ENCODE data around the gene TTLL11.
"Not testable (repeated sequence)": the region's sequence is repeated elsewhere in the genome, so short reads cannot be mapped to it uniquely, and the experiment has no call there.

TTLL11 gene

GRCh38 chr9:122076773-122077172 lies 16.3 kb downstream of the TTLL11 start:
- DNase-seq, result no peak

GRCh38 chr9:122076117-122076516 lies 17.0 kb downstream of the TTLL11 start:
- no peak for DNase-seq

GRCh38 chr9:122075135-122076030 lies 17.7 kb downstream of the TTLL11 start:
- no peak for DNase-seq

GRCh38 chr9:122071715-122072114 lies 21.4 kb downstream of the TTLL11 start:
- DNase-seq, result no peak

- no peak for DNase-seq
Observed at GRCh38 chr9:122070728-122071515, 22.2 kb downstream of the TTLL11 start.

- not testable (repeated sequence) for DNase-seq
Observed at GRCh38 chr9:122066680-122067079, 26.4 kb downstream of the TTLL11 start.

GRCh38 chr9:122065923-122066629 lies 27.0 kb downstream of the TTLL11 start:
- no peak for DNase-seq

- no peak for DNase-seq
Observed at GRCh38 chr9:122060481-122060880, 32.6 kb downstream of the TTLL11 start.

GRCh38 chr9:122059955-122060324 lies 33.2 kb downstream of the TTLL11 start:
- DNase-seq, result no peak

- DNase-seq, result no peak
Observed at GRCh38 chr9:122059214-122059954, 33.7 kb downstream of the TTLL11 start.

GRCh38 chr9:122058709-122059108 lies 34.4 kb downstream of the TTLL11 start:
- no peak for DNase-seq

- no peak for DNase-seq
Observed at GRCh38 chr9:122058051-122058450, 35.1 kb downstream of the TTLL11 start.

GRCh38 chr9:122057211-122057610 lies 35.9 kb downstream of the TTLL11 start:
- DNase-seq, result no peak

- DNase-seq, result no peak
Observed at GRCh38 chr9:122056484-122056883, 36.6 kb downstream of the TTLL11 start.

- DNase-seq, result no peak
Observed at GRCh38 chr9:122055701-122056100, 37.4 kb downstream of the TTLL11 start.

- no peak for DNase-seq
Observed at GRCh38 chr9:122053567-122054350, 39.3 kb downstream of the TTLL11 start.

GRCh38 chr9:122053064-122053463 lies 40.0 kb downstream of the TTLL11 start:
- DNase-seq, result no peak

- DNase-seq, result peak; percentile 68
Observed at GRCh38 chr9:122051351-122052321, 41.5 kb downstream of the TTLL11 start.

- DNase-seq, result no peak
Observed at GRCh38 chr9:122050167-122050566, 42.9 kb downstream of the TTLL11 start.

- no peak for DNase-seq
Observed at GRCh38 chr9:122042056-122042455, 51.1 kb downstream of the TTLL11 start.

Data from activated effector memory CD4-positive, alpha-beta T cell treated with anti-CD3 and anti-CD28 coated beads, Interleukin-2, amount 50 U/mL, for 16 hours (primary cell).